ENCODE results near the gene AMOTL2.

Gene AMOTL2

GRCh38 chr3:134327594-134327975 is 46.7 kb downstream of the AMOTL2 start:
- no peak for DNase-seq (ENCODE audit: low read depth)
- no peak overlapping the region for H3K4me3 ChIP-seq (ENCODE audit: low read depth, low read length)
- no peak for TF ChIP-seq CTCF (IDR thresholded peaks at IDR 0.05; ENCODE audit: low read depth, low read length, missing control alignments)
- in situ Hi-C loops (cut with HindIII; ENCODE audit: low sequenced_read_pairs), result no loop called here

- DNase-seq (ENCODE audit: low read depth), result peak; percentile 94
- in situ Hi-C loops (cut with HindIII; ENCODE audit: low sequenced_read_pairs), result no loop called here
- TF ChIP-seq CTCF (IDR thresholded peaks at IDR 0.05; ENCODE audit: low read depth, low read length, missing control alignments), result no peak
- H3K4me3 ChIP-seq (ENCODE audit: low read depth, low read length), result no peak overlapping the region
Measured at GRCh38 chr3:134326760-134327593, 47.3 kb downstream of the AMOTL2 start.

- DNase-seq (ENCODE audit: low read depth), result no peak
- in situ Hi-C loops (cut with HindIII; ENCODE audit: low sequenced_read_pairs), result no loop called here
- H3K4me3 ChIP-seq (ENCODE audit: low read depth, low read length), result no peak overlapping the region
- TF ChIP-seq CTCF (IDR thresholded peaks at IDR 0.05; ENCODE audit: low read depth, low read length, missing control alignments), result no peak
Measured at GRCh38 chr3:134326126-134326525, 48.1 kb downstream of the AMOTL2 start.

- no peak for TF ChIP-seq CTCF (IDR thresholded peaks at IDR 0.05; ENCODE audit: low read depth, low read length, missing control alignments)
- DNase-seq (ENCODE audit: low read depth), result no peak
- in situ Hi-C loops (cut with HindIII; ENCODE audit: low sequenced_read_pairs), result no loop called here
- no peak overlapping the region for H3K4me3 ChIP-seq (ENCODE audit: low read depth, low read length)
Measured at GRCh38 chr3:134325706-134326105, 48.5 kb downstream of the AMOTL2 start.

- no peak overlapping the region for H3K4me3 ChIP-seq (ENCODE audit: low read depth, low read length)
- no peak for DNase-seq (ENCODE audit: low read depth)
- TF ChIP-seq CTCF (IDR thresholded peaks at IDR 0.05; ENCODE audit: low read depth, low read length, missing control alignments), result no peak
- in situ Hi-C loops (cut with HindIII; ENCODE audit: low sequenced_read_pairs), result no loop called here
Measured at GRCh38 chr3:134325061-134325705, 49.1 kb downstream of the AMOTL2 start.

- no peak for DNase-seq (ENCODE audit: low read depth)
- in situ Hi-C loops (cut with HindIII; ENCODE audit: low sequenced_read_pairs), result loop anchor here (25.0 kb wide), 1 partner anchor 163 kb away; the partner anchor contains the start of genes ANAPC13 and CEP63
- H3K4me3 ChIP-seq (ENCODE audit: low read depth, low read length), result no peak overlapping the region
- TF ChIP-seq CTCF (IDR thresholded peaks at IDR 0.05; ENCODE audit: low read depth, low read length, missing control alignments), result no peak
Measured at GRCh38 chr3:134323966-134324962, 50.0 kb downstream of the AMOTL2 start.
